GM12873 (cell line): ENCODE data around the gene COQ2.
A peak's percentile ranks its signal among the peaks of the same experiment; 100 is the strongest.

Experiments used
- TF ChIP-seq, protein P1 (sequence below): IDR thresholded peaks from 2 replicates; pipeline ENCODE4 v1.5.1; 2012; ENCODE audit warnings: low read depth, mild to moderate bottlenecking, moderate library complexity, low read length, control low read depth; ENCODE audit not compliant: insufficient read depth; ENCODE audit errors: missing control alignments

The COQ2 gene

DNA sequence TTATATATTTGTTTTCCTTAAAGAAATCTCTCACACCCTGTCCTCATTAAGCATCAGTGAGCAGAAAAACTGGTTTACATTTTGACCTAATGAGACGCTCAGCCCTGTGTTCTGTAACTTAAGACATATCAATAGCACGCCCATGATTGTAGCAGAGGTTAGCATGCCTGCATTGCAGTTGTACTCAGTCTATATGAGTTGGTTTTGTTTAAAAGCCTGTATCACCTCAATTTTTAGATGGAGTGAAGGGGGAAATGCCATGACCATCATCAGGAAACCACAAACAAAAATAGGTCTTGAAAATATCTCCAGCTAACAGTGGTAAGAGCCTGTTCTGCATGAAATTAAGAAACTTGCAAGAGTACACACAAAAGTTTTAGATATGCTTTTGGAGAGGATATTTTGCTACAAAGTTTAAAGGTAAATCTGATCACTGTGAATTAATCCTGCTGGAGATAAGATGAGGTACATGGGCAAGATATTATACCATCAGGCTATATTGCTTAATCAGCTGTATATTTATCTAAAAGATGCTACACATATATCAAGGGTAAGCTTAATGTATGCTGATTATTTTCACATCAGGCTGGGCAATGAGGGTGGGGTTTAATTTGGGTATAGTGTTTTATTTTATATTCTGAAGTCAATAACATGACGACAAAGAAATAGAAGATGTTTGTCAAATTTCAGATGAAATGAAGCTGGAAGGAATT lies 13.1 kb upstream of the COQ2 start:
- TF ChIP-seq, protein P1, sequence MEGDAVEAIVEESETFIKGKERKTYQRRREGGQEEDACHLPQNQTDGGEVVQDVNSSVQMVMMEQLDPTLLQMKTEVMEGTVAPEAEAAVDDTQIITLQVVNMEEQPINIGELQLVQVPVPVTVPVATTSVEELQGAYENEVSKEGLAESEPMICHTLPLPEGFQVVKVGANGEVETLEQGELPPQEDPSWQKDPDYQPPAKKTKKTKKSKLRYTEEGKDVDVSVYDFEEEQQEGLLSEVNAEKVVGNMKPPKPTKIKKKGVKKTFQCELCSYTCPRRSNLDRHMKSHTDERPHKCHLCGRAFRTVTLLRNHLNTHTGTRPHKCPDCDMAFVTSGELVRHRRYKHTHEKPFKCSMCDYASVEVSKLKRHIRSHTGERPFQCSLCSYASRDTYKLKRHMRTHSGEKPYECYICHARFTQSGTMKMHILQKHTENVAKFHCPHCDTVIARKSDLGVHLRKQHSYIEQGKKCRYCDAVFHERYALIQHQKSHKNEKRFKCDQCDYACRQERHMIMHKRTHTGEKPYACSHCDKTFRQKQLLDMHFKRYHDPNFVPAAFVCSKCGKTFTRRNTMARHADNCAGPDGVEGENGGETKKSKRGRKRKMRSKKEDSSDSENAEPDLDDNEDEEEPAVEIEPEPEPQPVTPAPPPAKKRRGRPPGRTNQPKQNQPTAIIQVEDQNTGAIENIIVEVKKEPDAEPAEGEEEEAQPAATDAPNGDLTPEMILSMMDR, result no peak

DNA sequence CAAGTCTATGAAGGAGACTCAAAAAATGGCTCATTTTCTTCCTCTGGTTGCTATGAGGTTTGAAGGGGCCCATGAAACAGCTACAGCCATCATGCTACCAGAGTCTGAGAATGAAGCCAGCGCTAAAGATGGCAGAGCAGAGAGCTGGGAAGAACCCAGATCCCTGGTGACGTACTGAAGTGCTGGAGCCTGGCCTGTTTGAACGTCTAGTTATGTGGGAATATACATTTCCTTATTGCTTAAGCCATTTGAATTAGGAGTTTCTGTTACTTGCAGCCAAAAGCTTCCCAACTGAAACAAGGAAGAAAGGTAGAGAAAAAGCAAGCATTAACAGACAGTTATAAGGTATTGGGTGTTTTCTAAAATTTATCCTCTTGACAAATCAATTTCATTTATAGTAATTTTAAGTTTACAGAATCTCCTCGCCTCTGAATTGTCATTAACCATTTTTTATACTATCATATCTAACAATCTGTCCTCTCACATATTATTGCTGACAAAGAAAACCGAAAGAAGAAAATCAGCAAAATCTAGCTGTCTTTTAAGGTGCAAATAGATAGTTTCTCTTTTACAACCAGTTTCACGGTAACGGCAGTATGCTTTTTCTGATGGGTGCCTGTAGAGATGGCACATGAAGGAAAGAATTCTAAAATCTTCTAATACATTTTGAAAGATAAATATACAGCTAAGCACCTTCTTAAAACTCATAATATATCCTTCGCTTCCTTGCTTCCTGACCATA lies 8.9 kb upstream of the COQ2 start:
- TF ChIP-seq, protein P1, result no peak

DNA sequence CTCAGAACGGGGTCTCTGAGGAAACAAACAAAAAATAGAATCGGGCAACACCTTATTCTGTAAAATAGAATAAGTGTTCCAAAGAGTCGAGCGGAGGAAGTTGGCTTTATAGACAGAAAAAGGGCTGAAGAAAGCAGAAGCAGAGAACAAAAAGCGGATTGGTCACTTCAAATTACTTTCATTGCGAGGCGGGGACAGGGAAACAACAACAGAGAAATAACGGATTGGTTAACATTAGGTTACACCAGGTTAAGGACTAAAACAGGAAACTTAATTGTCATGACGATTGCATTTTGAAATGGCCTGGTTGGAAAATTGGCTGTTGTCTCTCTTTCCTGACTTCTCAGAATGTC lies 433 bp upstream of the COQ2 start:
- TF ChIP-seq, protein P1, result no peak

- TF ChIP-seq, protein P1, result no peak
These were observed 1.4 kb downstream of the COQ2 start for GRCh38 chr4:83283181-83283580.

DNA sequence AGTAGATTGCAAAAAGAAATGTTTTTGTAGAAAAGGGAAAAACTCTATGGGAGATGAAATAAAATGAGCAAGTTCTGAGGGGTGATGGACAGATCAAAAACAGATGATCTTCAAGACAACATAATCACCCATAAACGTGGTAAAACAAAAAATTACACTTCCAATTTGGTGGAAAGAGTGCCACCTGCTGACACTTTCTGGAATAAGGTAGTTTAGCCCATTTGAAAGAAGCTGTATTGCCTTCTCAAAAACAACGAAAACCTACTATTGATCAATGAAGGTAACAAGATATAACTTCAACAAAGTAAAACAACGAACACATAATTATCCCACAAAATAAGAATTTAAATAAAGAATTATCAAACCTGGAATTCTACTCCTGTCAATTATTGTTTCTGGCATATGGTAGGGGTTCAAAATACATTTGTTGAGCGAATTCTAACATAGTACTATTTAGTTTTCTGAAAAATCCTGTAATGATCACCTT lies 2.5 kb downstream of the COQ2 start:
- TF ChIP-seq, protein P1, result peak; percentile 70

- TF ChIP-seq, protein P1, result peak; percentile 19
These were observed 3.3 kb downstream of the COQ2 start for GRCh38 chr4:83281307-83281706.

- TF ChIP-seq, protein P1, result no peak
These were observed 8.1 kb downstream of the COQ2 start for GRCh38 chr4:83276299-83277040.
